ENCODE measurements around the gene CCDC85B.
A peak's percentile ranks its signal among the peaks of the same experiment; 100 is the strongest.

Gene CCDC85B

GRCh38 chr11:65869643-65870306 is 20.7 kb upstream of the CCDC85B start:
- DNase-seq (ENCODE audit: low read depth): no peak

GRCh38 chr11:65870307-65870658 is 20.2 kb upstream of the CCDC85B start:
- no peak for DNase-seq (ENCODE audit: low read depth)

DNA sequence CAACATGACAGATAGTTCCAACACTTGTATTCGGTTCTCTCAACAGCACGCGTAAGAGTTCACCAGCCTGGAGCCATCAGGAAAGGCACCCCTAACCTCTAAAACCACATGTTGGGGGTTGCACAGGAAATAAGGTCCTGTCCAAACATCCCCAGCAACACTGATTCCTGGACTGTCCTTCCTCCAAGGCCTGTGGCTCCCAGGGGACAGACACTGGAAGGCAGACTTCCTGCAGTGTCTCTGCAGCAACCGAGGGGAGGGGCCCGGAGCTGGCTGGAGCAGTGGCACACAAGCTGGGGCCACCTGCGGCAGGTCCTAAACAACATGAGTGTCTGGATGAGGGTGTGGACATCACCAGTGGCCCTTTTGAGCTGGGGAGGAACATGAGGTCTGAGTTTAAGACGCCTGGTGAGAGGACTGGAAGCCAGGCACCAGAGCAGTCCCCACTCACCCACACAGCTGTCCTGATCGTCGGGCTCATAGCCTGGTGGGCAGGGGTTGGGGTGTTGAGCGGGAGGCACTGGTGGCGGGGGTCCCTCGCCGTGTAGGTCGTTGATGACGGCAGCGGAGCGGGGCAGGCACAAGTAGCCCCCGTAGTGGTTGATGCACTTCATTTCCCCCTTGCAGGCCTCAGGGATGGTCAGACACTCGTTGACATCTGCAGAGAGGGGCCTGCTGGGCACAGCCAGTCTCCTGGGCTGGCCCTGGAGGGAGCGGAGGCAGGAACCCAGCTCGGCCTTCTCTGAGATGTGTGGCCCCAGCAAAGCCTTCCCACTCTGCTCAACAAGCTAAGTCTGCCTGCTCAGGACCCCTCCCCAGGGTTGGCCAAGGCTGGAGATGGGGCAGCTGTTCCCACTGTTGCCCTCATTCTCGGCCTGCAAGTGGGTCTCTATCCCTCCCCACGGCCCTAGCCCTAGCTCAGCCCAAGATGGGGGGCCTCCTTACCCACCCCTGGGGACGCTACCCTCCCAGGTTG is 19.5 kb upstream of the CCDC85B start:
- DNase-seq (ENCODE audit: low read depth): no peak

GRCh38 chr11:65871811-65872548 is 18.5 kb upstream of the CCDC85B start:
- no peak for DNase-seq (ENCODE audit: low read depth)

GRCh38 chr11:65872586-65873317 is 17.7 kb upstream of the CCDC85B start, which contains the start of gene EFEMP2:
EFEMP2 (minus strand) TSS chr11:65872800; CDS start chr11:65872354, 446 bp downstream.
- DNase-seq (ENCODE audit: low read depth): no peak

DNA sequence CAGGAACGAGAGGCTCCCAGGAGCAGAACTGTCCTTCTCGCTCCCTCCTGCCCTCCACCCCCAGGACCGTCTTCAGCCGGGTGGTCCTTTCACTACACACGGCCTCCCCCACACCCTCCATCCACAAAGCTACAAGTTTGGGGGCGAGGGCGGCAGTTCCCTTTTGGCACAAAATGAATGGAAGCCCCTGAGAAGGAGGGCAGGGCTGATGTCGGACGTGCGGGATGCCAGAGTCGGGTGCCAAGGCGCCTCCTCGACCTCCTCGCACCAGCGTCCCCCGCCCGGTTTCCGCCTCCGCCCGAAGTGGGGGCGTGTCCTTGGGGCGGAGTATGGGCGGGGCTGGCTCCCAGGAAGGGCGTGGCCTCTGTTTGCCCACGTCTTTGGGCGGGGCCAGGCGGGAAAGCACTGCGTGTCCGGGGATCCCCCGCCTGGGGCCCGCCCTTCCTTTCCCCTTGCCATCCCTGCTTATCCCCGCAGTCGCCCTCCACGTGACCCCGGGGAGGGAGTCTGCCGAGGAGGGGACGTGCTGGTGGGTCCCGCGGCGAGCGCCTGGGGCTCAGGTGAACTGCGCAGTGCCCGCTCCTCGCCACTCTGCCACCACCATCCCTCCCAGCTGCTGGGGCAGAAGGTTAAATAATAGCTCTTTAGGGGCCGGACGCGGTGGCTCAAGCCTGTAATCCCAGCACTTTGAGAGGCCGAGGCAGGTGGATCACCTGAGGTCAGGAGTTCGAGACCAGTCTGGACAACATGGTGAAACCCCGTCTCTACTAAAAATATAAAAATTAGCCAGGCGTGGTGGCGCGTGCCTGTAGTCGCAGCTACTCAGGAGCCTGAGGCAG is 16.9 kb upstream of the CCDC85B start:
- peak; percentile 92 for DNase-seq (ENCODE audit: low read depth)

DNA sequence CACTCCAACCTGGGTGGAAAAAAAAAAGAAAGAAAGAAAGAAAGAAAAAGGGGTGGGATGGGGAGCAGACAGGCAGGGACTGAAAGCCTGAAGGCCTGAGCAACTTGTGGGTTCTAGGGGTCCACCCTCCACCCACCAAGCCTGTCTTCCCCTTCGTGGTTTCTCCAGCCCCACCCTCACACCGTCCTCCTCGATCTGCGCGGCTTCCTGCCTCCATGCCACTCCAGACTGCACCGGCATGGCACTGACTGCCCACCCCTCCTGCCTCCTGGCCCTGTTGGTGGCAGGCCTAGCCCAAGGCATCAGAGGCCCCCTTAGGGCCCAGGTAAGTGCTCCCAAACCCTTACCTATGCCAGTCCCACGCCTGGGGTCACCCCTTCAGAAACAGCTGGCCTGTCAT is 10.9 kb upstream of the CCDC85B start, which contains the start of gene CTSW:
Gene CTSW (plus strand): TSS at position 221 of the 400 bp plus-strand sequence. CDS start 18 bp downstream, at position 239.
- DNase-seq (ENCODE audit: low read depth): no peak

DNA sequence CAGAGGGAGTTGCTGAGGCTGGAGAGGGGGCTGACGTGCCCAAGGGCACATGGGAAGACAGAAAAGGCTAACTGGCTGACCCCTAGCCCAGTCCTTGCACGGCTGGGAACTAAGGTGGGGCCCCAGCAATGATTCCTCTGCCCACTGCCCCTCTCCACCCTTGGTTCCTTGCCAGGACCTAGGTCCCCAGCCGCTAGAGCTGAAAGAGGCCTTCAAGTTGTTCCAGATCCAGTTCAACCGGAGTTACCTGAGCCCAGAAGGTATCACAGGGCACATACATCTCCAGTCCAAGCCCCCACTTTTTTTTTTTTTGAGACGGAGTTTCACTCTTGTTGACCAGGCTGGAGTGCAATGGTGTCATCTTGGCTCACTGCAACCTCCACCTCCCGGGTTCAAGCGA is 10.4 kb upstream of the CCDC85B start:
- DNase-seq (ENCODE audit: low read depth): no peak

DNA sequence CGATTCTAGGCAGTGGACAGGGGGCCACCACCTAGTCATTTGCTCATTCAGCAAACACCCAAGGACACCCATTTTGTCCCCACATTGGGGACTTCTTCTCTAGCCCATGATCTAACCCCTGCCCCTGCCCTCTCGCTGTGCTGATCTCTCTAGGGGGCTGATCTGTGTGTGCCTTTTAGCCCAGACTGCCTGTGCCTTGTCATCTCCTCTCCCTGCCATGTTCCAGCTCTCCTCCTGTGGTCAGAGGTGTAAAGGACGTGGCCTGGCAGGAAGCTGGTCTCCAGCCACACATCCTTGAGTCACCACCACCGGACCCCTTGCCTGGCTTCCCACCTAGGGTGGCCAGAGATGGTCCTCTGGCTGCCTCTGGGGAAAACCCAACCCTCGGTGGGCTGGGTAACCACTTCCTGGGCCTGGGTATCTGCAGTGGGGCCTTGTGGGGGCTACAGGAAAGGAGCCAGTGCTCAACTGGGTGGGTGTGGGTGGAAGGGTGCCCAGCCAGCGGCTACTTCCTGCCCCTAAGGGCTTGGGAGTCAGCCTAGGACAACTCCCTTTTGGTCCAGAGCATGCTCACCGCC is 9.5 kb upstream of the CCDC85B start:
- no peak for DNase-seq (ENCODE audit: low read depth)

DNA sequence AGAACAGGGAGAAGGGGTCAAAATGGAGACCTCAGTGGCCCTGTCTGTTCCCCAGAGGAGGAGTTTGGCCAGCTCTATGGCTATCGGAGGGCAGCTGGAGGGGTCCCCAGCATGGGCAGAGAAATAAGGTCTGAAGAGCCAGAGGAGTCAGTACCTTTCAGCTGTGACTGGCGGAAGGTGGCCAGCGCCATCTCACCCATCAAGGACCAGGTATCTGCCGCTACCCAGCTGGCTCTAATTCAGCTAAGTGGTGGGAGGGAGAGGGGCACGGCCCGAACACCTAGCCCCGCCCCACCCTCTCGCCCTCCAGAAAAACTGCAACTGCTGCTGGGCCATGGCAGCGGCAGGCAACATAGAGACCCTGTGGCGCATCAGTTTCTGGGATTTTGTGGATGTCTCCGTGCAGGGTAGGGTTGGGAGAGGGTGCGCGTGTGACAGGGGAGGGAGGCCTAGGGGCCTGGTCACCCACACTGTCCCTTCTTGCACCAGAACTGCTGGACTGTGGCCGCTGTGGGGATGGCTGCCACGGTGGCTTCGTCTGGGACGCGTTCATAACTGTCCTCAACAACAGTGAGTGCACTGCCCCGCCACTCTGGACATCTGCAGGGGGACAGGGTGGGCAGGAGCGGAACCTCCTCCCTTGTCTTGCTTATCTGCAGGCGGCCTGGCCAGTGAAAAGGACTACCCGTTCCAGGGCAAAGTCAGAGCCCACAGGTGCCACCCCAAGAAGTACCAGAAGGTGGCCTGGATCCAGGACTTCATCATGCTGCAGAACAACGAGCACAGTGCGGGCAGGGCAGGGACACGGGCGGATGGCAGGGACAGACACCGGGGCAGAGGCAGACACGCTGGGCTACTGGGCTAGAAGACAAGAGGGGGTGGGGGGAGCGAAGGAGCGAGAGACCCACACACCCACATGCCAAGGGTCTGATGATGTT is 8.1 kb upstream of the CCDC85B start:
- no peak for DNase-seq (ENCODE audit: low read depth)

DNA sequence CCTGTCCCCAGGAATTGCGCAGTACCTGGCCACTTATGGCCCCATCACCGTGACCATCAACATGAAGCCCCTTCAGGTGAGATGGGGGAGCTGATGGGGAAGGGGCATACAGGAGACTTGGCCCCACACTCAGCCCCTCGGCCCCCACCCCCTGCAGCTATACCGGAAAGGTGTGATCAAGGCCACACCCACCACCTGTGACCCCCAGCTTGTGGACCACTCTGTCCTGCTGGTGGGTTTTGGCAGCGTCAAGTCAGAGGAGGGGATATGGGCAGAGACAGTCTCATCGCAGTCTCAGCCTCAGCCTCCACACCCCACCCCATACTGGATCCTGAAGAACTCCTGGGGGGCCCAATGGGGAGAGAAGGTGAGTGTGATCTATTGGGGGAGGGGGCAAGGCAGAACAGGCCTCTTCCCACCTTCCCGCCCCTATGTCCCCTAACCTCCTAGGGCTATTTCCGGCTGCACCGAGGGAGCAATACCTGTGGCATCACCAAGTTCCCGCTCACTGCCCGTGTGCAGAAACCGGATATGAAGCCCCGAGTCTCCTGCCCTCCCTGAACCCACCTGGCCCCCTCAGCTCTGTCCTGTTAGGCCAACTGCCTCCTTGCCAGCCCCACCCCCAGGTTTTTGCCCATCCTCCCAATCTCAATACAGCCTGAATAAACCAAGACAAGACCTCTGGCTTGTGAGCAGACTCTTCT is 7.3 kb upstream of the CCDC85B start:
- DNase-seq (ENCODE audit: low read depth): no peak

- no peak for DNase-seq (ENCODE audit: low read depth)
Observed at GRCh38 chr11:65883786-65884715, 6.4 kb upstream of the CCDC85B start.

GRCh38 chr11:65884716-65885092 is 5.8 kb upstream of the CCDC85B start:
- peak; percentile 69 for DNase-seq (ENCODE audit: low read depth)

DNA sequence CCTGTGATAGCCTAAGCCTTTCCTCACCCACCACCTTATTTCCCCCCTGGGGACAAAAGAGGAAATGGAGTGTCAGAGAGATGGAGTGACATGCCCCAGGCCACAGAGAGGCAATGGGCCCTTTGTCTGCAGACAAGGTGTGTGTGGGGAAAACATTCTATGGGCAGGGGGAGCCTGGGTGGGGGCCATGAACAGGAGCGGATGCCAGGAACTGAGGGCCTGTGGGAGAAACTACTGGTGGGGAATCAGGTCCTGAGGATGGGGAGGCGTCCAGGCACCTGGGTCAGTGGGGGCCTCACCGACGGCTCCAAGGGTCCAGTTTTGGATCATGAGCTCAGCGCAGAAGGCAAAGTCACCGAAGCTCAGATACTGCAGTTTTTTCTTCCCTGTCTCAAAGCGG is 5.2 kb upstream of the CCDC85B start:
- no peak for DNase-seq (ENCODE audit: low read depth)

DNA sequence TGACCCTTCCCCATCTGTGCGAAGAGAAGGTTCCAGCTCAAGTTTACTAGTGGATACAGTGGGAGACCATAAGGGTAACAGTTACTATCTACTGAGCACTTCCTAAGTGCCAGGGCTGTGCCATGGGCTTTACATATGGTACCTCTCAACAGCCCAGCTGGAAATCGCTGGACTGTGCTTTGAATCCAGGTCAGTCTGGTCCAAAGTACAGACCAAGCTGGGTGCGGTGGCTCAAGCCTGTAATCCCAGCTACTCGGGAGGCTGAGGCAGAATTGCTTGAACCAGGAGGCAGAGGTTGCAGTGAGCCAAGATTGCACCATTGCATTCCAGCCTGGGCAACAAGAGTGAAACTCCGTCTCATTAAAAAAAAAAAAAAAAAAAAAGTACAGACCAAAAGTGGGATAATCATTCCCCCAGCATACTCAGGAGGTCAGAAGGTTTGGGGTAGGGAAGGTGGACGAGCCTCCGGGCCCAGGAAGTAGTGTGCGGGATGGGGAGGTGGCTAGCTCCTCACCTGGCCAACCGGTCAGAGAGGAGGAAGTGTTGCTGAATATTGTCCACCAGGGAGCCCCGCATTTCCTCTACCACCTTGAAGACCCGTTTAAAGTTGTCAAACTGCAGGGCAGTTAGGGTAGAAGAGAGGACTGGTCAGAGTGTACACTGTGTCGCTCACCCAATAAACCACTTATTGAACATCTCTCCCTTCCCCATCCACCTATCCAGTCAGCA is 4.5 kb upstream of the CCDC85B start:
- no peak for DNase-seq (ENCODE audit: low read depth)

DNA sequence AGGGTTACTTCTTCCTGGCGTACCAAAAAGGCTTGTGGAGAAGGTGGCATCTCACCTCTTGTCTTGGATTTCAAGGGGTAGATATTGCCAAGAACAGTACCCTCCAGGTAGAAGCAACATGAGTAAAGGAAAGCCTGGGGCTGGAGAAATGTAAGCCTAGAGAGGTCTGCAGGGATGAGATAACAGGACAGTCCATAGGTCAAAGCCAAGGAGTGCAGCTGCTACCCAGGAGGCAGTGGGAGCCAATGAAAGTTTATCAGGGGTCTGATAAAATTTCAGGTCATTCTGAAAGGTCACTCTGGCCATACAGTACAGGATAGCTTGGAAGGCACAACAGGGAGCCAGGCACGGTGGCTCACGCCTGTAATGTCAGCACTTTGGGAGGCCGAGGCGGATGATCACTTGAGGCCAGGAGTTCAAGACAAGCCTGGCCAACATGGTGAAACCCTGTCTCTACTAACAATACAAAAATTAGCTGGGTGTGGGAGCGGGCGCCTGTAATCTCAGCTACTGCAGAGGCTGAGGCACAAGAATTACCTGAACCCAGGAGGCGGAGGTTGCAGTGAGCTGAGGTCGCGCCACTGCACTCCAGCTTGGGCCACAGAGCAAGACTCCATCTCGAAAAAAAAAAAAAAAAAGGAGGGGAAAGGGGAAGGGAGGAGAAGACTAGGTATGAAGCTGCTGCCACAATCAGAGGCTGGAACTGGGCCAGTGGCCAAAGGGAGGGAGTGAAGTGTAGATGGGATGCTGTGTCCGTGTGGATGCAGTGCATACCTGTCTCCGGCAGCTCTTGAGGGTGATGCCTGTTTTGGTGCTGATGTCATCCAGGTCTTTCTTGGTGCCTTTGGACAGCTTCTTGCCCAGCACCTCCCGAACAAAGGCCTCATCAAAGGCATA is 3.4 kb upstream of the CCDC85B start:
- no peak for DNase-seq (ENCODE audit: low read depth)
